ENCODE data around the gene SSNA1.
A peak's percentile ranks its signal among the peaks of the same experiment; 100 is the strongest.

SSNA1 gene

GRCh38 chr9:137174722-137175293, 13.7 kb upstream of the SSNA1 start:
- TF ChIP-seq CTCF (IDR thresholded peaks at IDR 0.05; ENCODE audit: insufficient read depth, low read depth, low read length, missing control alignments) = no peak
- H3K4me3 ChIP-seq (ENCODE audit: low read depth, low read length) = no peak overlapping the region
- DNase-seq (ENCODE audit: low read depth) = peak; percentile 26

- H3K4me3 ChIP-seq (ENCODE audit: low read depth, low read length) = no peak overlapping the region
- peak; percentile 39 for TF ChIP-seq CTCF (IDR thresholded peaks at IDR 0.05; ENCODE audit: insufficient read depth, low read depth, low read length, missing control alignments)
- no peak for DNase-seq (ENCODE audit: low read depth)
Measured at GRCh38 chr9:137175345-137175961, 13.0 kb upstream of the SSNA1 start.

- DNase-seq (ENCODE audit: low read depth) = peak; percentile 70
- no peak overlapping the region for H3K4me3 ChIP-seq (ENCODE audit: low read depth, low read length)
- peak; percentile 82 for TF ChIP-seq CTCF (IDR thresholded peaks at IDR 0.05; ENCODE audit: insufficient read depth, low read depth, low read length, missing control alignments)
Measured at GRCh38 chr9:137176302-137177182, 11.9 kb upstream of the SSNA1 start.

GRCh38 chr9:137178201-137178938, 10.1 kb upstream of the SSNA1 start:
- no peak for TF ChIP-seq CTCF (IDR thresholded peaks at IDR 0.05; ENCODE audit: insufficient read depth, low read depth, low read length, missing control alignments)
- no peak for DNase-seq (ENCODE audit: low read depth)
- H3K4me3 ChIP-seq (ENCODE audit: low read depth, low read length) = no peak overlapping the region

GRCh38 chr9:137178939-137179630, 9.4 kb upstream of the SSNA1 start:
- no peak for DNase-seq (ENCODE audit: low read depth)
- H3K4me3 ChIP-seq (ENCODE audit: low read depth, low read length) = no peak overlapping the region
- no peak for TF ChIP-seq CTCF (IDR thresholded peaks at IDR 0.05; ENCODE audit: insufficient read depth, low read depth, low read length, missing control alignments)

GRCh38 chr9:137179761-137180160, 8.7 kb upstream of the SSNA1 start:
- no peak overlapping the region for H3K4me3 ChIP-seq (ENCODE audit: low read depth, low read length)
- DNase-seq (ENCODE audit: low read depth) = no peak
- no peak for TF ChIP-seq CTCF (IDR thresholded peaks at IDR 0.05; ENCODE audit: insufficient read depth, low read depth, low read length, missing control alignments)

Measured in GM12865 (cell line).